ENCODE measurements around the gene DHRSX. TPM values are rescaled to one million over a fixed set of nuclear protein-coding genes. Genes with fewer than 3 reads are reported as not detected.

The DHRSX gene
- total and polyA plus RNA-seq, 2 of the 8 experiments (the other 6 are each of a cell fraction or from before 2014, with no cell fraction given) = 35.1 to 43.4 TPM

- 53% methylated on average over 11 of the region's 11 CpGs; no CpG with 5 or more reads in 1 of the 2 experiments for WGBS, 2 experiments (ENCODE audit: extremely low coverage in 1 of 2, insufficient coverage in 1 of 2, insufficient read length in 1 of 2, insufficient replicate concordance in 2 of 2, low coverage in 1 of 2, low lambda C conversion rate in 2 of 2, missing lambda C conversion rate in 1 of 2)
- DNase-seq (ENCODE audit: low read depth in 1 of 2, low spot score in 2 of 2) = peak; percentile 33 to 70
- no peak overlapping the region for H3K14ac ChIP-seq (ENCODE audit: insufficient read length)
- H3K79me1 ChIP-seq (ENCODE audit: low read depth, low read length) = no peaks in the 10 kb centered on the region
- H3K23ac ChIP-seq (ENCODE audit: insufficient read length) = no peak overlapping the region
- no peak overlapping the region for H2BK5ac ChIP-seq (ENCODE audit: low read depth, low read length)
- no peaks in the 10 kb centered on the region for H4K20me1 ChIP-seq (replicated peaks in 1 of 2; ENCODE audit: control insufficient read depth in 1 of 2, insufficient read depth in 2 of 2, low read length in 2 of 2)
- no peak overlapping the region for H2BK20ac ChIP-seq (ENCODE audit: low read length)
- CTCF ChIA-PET (ENCODE audit: partially characterized antibody) = no interaction called here
- peak; percentile 20 for TF ChIP-seq NANOG (IDR thresholded peaks at IDR 0.05; ENCODE audit: insufficient read depth, low read depth, low read length, poor library complexity, severe bottlenecking)
- TF ChIP-seq JUN (IDR thresholded peaks at IDR 0.05; ENCODE audit: low read depth, low read length) = no peak
- no peaks in the 10 kb centered on the region for H3K79me2 ChIP-seq (ENCODE audit: control insufficient read depth in 1 of 2, insufficient read depth in 2 of 2, low read length in 2 of 2)
- peak; percentile 98 for FAIRE-seq
- H2AFZ ChIP-seq (ENCODE audit: low read length) = no peak overlapping the region
- no peak overlapping the region for H2BK120ac ChIP-seq (replicated peaks; ENCODE audit: low read depth, low read length)
- no peak overlapping the region; a peak in 1 of 4 replicates for H3K4me2 ChIP-seq (ENCODE audit: insufficient read depth in 1 of 2, low read depth in 2 of 2, low read length in 2 of 2)
- H3K23me2 ChIP-seq (ENCODE audit: low read depth, low read length) = peaks cover 5% of the 10 kb centered on the region; the same call in 1 of the 2 replicates
- H3K18ac ChIP-seq (ENCODE audit: extremely low read depth, low read length) = no peak overlapping the region
- no peak overlapping the region for H2BK12ac ChIP-seq (ENCODE audit: low read depth, low read length)
- H4K91ac ChIP-seq (replicated peaks; ENCODE audit: insufficient read length, low read length) = no peak overlapping the region
- no peak overlapping the region; a peak in 2 of 7 replicates for H3K9ac ChIP-seq (replicated peaks in 1 of 4; ENCODE audit: extremely low read depth in 1 of 4, low read depth in 3 of 4, low read length in 3 of 4)
- H3K27ac ChIP-seq (ENCODE audit: low read depth, low read length) = 0 out of 2 replicates have a peak overlapping the region, but pooled peaks have one; percentile 18
- H3K56ac ChIP-seq (replicated peaks; ENCODE audit: insufficient read length, low read depth, low read length) = no peak overlapping the region
- no peak overlapping the region for H3K4ac ChIP-seq (replicated peaks; ENCODE audit: insufficient read length, low read depth, low read length)
- H2AK5ac ChIP-seq (ENCODE audit: low read depth, low read length) = no peak overlapping the region
- no peak overlapping the region for H3K4me3 ChIP-seq (ENCODE audit: extremely low read depth in 1 of 4, insufficient read depth in 2 of 4, low read depth in 3 of 4, low read length in 4 of 4)
- H3K9me3 ChIP-seq (ENCODE audit: insufficient read depth in 2 of 2, low read depth in 1 of 2, low read length in 1 of 2) = no peaks in the 10 kb centered on the region
- peaks cover 0 to 8% (median 5%) of the 10 kb centered on the region in 4 experiments; a peak in 4 of 7 replicates for H3K4me1 ChIP-seq (replicated peaks in 1 of 4; ENCODE audit: control insufficient read depth in 3 of 4, insufficient read depth in 4 of 4, low read length in 3 of 4)
- no peaks in the 10 kb centered on the region for H3K27me3 ChIP-seq (replicated peaks in 1 of 4; ENCODE audit: control insufficient read depth in 3 of 4, extremely low read depth in 1 of 4, insufficient read depth in 3 of 4, low read length in 3 of 4)
- no peak overlapping the region for H4K5ac ChIP-seq (ENCODE audit: insufficient read length, low read depth, low read length)
- H2BK15ac ChIP-seq (ENCODE audit: low read length) = no peak overlapping the region
- POLR2A ChIA-PET (ENCODE audit: partially characterized antibody) = no interaction called here
- H4K8ac ChIP-seq (ENCODE audit: extremely low read depth, insufficient read depth, low read length) = no peak overlapping the region
- H3K36me3 ChIP-seq (ENCODE audit: control insufficient read depth in 2 of 4, insufficient read depth in 4 of 4, low read length in 3 of 4) = 0 out of 8 replicates have a peak, but pooled peaks cover 0 to 3% (median 0%) of the 10 kb centered on the region in 4 experiments
Observed at GRCh38 chrX:2311501-2311900, 189.3 kb downstream of the DHRSX start.
